Sigmoid colon (tissue), 7 donors: ENCODE results near the gene STRN4. TPM values are rescaled to one million over a fixed set of nuclear protein-coding genes. Genes with fewer than 3 reads are reported as not detected.

Experiments
- DNase-seq: peaks from one replicate; pipeline ENCODE4 v3.0.0-alpha.2; 2019
- H3K27ac ChIP-seq, 4 donors: fragments of 200-600 bp; sonication (generic); one replicate each; pipeline ENCODE4 v1.5.1; 2016 to 2019; ENCODE audit warnings: mild to moderate bottlenecking in 1 of 4
- H3K27me3 ChIP-seq, 3 donors: fragments of 200-600 bp; sonication (generic); one replicate each; pipeline ENCODE4 v1.5.1; 2019; ENCODE audit warnings: mild to moderate bottlenecking in 1 of 3
- H3K36me3 ChIP-seq, 4 donors: fragments of 200-600 bp; sonication (generic); one replicate each; pipeline ENCODE4 v1.5.1; 2016 to 2019
- H3K4me1 ChIP-seq, 4 donors: fragments of 200-600 bp; sonication (generic); one replicate each; pipeline ENCODE4 v1.5.1; 2017 to 2019
- H3K4me3 ChIP-seq, 4 donors: fragments of 200-600 bp; sonication (generic); one replicate each; pipeline ENCODE4 v1.5.1; 2017 to 2019; ENCODE audit warnings: mild to moderate bottlenecking in 2 of 4, moderate library complexity in 1 of 4
- H3K9me3 ChIP-seq, 4 donors: fragments of 200-600 bp in 3 of 4; sonication (generic) in 3 of 4; one replicate each; pipeline versions ENCODE4 v1.5.1 to v1.6.1; 2013 to 2019
- EP300 ChIP-seq, 4 donors: sonication (generic); formaldehyde crosslinking; IDR thresholded peaks; one replicate each; pipeline ENCODE4 v1.6.1; 2017; ENCODE audit warnings: antibody characterized with exemption in 4 of 4
- POLR2A ChIP-seq, 2 donors: fragments of 450-650 bp; IDR thresholded peaks; one replicate each; pipeline ENCODE4 v1.6.1; 2016; ENCODE audit warnings: antibody characterized with exemption in 2 of 2, mild to moderate bottlenecking in 2 of 2, moderate library complexity in 2 of 2
- POLR2AphosphoS5 ChIP-seq, 4 donors: sonication (generic); formaldehyde crosslinking; IDR thresholded peaks; one replicate each; pipeline ENCODE4 v1.6.1; 2017; ENCODE audit warnings: antibody characterized with exemption in 4 of 4
- WGBS, 2 donors: extraction: QIAGEN DNeasy Blood & Tissue Kit; methylation state at CpG; one replicate each; pipeline ENCODE4 v1.1.7; 2013; 5-methylcytosine and 5-hydroxymethylcytosine counted together
- intact Hi-C: fragments of 100-400 bp; cut with DNase I; formaldehyde crosslinking; loops from one replicate; pipeline ENCODE4 v1.15.1; 2023
- polyA plus RNA-seq, 3 donors: library from polyadenylated mRNA; stranded (reverse); fragments of 200-250 nt; gene quantifications; one replicate each; pipeline ENCODE4 v1.2.3, GENCODE V29; 2013
- total RNA-seq, 4 donors: library from RNA; depleted of rRNA; stranded (reverse); fragments of >200 nt; gene quantifications; one replicate each; pipeline ENCODE4 v1.1.0, GENCODE V29; 2016
- TF ChIP-seq, protein P1 (sequence below), 4 experiments: fragments of 450-650 bp in 3 of 4; fragments of 200-600 bp in 1 of 4; IDR thresholded peaks; one replicate each; pipeline ENCODE4 v1.5.1; 2016 to 2019; ENCODE audit warnings: antibody characterized with exemption in 4 of 4, mild to moderate bottlenecking in 3 of 4, moderate library complexity in 2 of 4
- donor health status: healthy with polysubstance abuse.
- donor health status: Bipolar disorder and iron deficiency.
- donor health status: healthy.

The STRN4 gene
- total and polyA plus RNA-seq, 7 donors: 42.5 to 63.4 (median 51.8) TPM

DNA sequence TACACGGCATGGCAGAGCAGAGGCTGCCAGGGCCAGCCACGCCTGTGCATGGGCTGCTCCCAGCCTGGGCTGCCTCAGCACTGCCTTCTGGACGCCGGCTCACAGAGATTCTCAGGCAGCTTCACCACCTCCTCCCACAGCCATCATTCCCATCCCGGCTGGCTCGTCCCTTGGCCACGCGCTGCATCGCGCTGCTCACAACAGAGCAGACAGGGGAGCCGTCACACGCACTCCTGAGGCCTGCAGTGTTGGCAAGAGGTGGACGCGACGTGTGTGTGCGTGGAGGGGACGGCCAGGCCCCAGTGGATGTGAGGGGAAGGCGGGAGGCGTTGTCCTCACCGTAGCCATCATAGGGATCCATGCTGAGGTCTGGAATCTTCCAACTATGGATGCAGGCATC is 21.8 kb downstream of the STRN4 start:
- 86 to 91% methylated on average over 20 of the region's 20 CpGs for WGBS, 2 donors
- no peaks in the 10 kb centered on the region for H3K9me3 ChIP-seq
- H3K4me1 ChIP-seq: peaks cover 0 to 19% (median 11%) of the 10 kb centered on the region in 4 donors
- no peak overlapping the region for H3K27ac ChIP-seq
- H3K27me3 ChIP-seq: no peaks in the 10 kb centered on the region
- no peak overlapping the region for H3K4me3 ChIP-seq
- DNase-seq: no peak
- intact Hi-C loops: no loop called here
- TF ChIP-seq POLR2AphosphoS5 (IDR thresholded peaks at IDR 0.05) (no peak), POLR2A (IDR thresholded peaks at IDR 0.05) (no peak), EP300 (IDR thresholded peaks at IDR 0.05) (no peak)
- TF ChIP-seq, protein P1, sequence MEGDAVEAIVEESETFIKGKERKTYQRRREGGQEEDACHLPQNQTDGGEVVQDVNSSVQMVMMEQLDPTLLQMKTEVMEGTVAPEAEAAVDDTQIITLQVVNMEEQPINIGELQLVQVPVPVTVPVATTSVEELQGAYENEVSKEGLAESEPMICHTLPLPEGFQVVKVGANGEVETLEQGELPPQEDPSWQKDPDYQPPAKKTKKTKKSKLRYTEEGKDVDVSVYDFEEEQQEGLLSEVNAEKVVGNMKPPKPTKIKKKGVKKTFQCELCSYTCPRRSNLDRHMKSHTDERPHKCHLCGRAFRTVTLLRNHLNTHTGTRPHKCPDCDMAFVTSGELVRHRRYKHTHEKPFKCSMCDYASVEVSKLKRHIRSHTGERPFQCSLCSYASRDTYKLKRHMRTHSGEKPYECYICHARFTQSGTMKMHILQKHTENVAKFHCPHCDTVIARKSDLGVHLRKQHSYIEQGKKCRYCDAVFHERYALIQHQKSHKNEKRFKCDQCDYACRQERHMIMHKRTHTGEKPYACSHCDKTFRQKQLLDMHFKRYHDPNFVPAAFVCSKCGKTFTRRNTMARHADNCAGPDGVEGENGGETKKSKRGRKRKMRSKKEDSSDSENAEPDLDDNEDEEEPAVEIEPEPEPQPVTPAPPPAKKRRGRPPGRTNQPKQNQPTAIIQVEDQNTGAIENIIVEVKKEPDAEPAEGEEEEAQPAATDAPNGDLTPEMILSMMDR (IDR thresholded peaks at IDR 0.05): no peak
- peaks cover 46 to 93% (median 84%) of the 10 kb centered on the region in 4 donors for H3K36me3 ChIP-seq

DNA sequence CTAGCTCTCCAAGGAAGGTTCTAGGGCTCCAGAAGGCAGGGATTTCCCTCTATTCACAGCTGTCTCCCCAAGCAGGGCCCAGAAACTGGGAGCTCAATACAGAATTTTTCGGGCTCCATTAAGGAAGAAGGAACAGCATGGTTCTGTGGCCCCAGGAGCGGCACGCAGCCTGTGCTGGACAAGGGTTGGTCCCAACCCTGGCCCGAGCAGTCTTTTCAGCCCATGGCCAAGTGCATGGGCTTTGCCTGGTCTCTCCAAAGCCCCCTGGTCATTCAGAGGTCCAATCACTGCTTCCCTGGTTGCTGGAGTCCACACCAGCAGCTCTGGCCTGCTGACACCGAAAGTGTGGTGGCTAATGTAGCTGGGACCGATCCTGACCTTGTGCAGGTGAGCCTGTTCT is 22.8 kb downstream of the STRN4 start:
- H3K4me1 ChIP-seq: peaks cover 0 to 9% (median 2%) of the 10 kb centered on the region in 4 donors

DNA sequence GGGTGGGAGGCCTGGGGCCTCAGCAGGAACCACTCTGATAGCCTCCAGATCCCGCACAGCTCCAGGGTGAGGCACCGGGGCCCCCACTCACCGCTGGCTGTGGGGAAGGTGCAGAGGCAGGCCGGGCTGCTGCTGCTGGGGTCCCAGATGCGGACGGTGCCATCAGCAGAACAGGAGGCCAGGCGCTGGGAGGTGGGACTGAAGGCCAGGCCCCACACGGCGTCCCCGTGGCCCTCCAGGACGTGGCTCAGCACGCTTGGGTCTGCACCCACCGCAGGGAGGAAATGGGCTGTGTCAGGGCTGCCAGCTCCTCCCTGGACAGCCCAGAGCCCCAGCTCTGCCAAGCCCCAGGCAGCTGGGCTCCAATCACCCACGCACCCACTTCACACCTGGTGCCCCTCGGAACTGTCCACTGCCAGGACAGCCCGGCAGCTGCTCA is 23.2 kb downstream of the STRN4 start:
- H3K9me3 ChIP-seq: no peaks in the 10 kb centered on the region
- H3K27me3 ChIP-seq: no peaks in the 10 kb centered on the region
- intact Hi-C loops: no loop called here
- TF ChIP-seq EP300 (IDR thresholded peaks at IDR 0.05): no peak
- no peak for TF ChIP-seq POLR2A (IDR thresholded peaks at IDR 0.05)
- TF ChIP-seq, protein P1 (IDR thresholded peaks at IDR 0.05): no peak
- no peak for TF ChIP-seq POLR2AphosphoS5 (IDR thresholded peaks at IDR 0.05)
- no peak for DNase-seq
- H3K36me3 ChIP-seq: peaks cover 42 to 80% (median 76%) of the 10 kb centered on the region in 4 donors
- 72 to 93% methylated on average over 16 of the region's 16 CpGs for WGBS, 2 donors
- H3K4me1 ChIP-seq: peaks cover 0 to 6% (median 4%) of the 10 kb centered on the region in 4 donors
- H3K27ac ChIP-seq: no peak overlapping the region
- H3K4me3 ChIP-seq: no peak overlapping the region

More for the DNA sequence above, 22.8 kb downstream of the STRN4 start:
- intact Hi-C loops: no loop called here
- Histone ChIP-seq H3K9me3 (no peaks in the 10 kb centered on the region), H3K27ac (no peak overlapping the region), H3K27me3 (no peaks in the 10 kb centered on the region), H3K4me3 (no peak overlapping the region), H3K36me3 (peaks cover 46 to 85% (median 79%) of the 10 kb centered on the region in 4 donors)
- 96% methylated on average over 6 of the region's 6 CpGs for WGBS, 2 donors
- no peak for DNase-seq
- no peak for TF ChIP-seq POLR2AphosphoS5 (IDR thresholded peaks at IDR 0.05)
- TF ChIP-seq, protein P1 (IDR thresholded peaks at IDR 0.05): no peak
- no peak for TF ChIP-seq POLR2A (IDR thresholded peaks at IDR 0.05)
- no peak for TF ChIP-seq EP300 (IDR thresholded peaks at IDR 0.05)

DNA sequence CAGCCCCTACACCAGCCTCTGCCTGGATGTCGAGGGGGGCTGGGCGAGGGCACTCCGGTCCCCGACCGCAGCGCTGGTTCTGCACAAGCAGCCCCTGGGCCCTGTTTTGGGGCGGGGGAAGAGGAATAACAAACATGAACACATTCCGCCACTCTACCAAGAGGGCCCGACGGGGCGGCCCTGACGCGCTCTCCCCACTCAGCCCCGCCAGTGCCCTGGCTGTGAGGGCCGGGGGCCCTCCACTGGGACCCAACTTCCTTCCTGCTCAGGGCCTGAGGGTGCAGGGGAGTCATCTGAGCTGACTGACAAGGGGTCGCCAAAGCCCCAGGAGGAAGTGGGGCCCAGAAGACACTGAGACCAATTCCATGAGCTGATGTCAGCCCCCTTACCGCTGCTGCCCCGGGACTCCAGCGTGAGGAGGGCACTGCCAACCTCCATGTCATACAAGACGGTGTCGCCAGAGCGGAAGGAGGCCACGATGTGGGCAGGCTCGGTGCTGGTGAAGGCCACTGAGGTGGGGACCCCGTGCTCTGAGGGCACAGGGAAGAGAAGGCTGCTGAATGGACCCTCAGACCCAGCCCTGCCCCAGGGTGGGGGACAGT is 23.7 kb downstream of the STRN4 start:
- Histone ChIP-seq H3K4me1 (peaks cover 0 to 10% (median 7%) of the 10 kb centered on the region in 4 donors), H3K9me3 (no peaks in the 10 kb centered on the region), H3K27ac (no peak overlapping the region), H3K36me3 (peaks cover 41 to 75% (median 71%) of the 10 kb centered on the region in 4 donors), H3K4me3 (no peak overlapping the region), H3K27me3 (no peaks in the 10 kb centered on the region)
- TF ChIP-seq POLR2AphosphoS5 (IDR thresholded peaks at IDR 0.05): no peak
- TF ChIP-seq POLR2A (IDR thresholded peaks at IDR 0.05): no peak
- TF ChIP-seq, protein P1 (IDR thresholded peaks at IDR 0.05): no peak
- no peak for TF ChIP-seq EP300 (IDR thresholded peaks at IDR 0.05)
- no peak for DNase-seq
- intact Hi-C loops: no loop called here
- WGBS, 2 donors: 66 to 89% methylated on average over 25 of the region's 25 CpGs
